HUES48 (cell line): ENCODE measurements around the gene PCK1.

Source experiments
- H3K27ac ChIP-seq: one replicate; pipeline ENCODE4 v1.7.0; 2013; ENCODE audit warnings: low read depth, low read length, inconsistent platforms
- H3K27me3 ChIP-seq: 2 replicates; pipeline ENCODE4 v1.6.1; 2013; ENCODE audit warnings: mild to moderate bottlenecking, low read length; ENCODE audit not compliant: control insufficient read depth, insufficient read depth
- H3K36me3 ChIP-seq: 2 replicates; pipeline ENCODE4 v1.6.1; 2013; ENCODE audit warnings: low read length; ENCODE audit not compliant: control insufficient read depth, insufficient read depth
- H3K4me1 ChIP-seq: 2 replicates; pipeline ENCODE4 v1.6.1; 2013; ENCODE audit warnings: mild to moderate bottlenecking, low read length; ENCODE audit not compliant: control insufficient read depth, insufficient read depth
- H3K4me3 ChIP-seq: 2 replicates; pipeline ENCODE4 v1.5.1; 2013; ENCODE audit warnings: mild to moderate bottlenecking, low read depth, low read length
- H3K9ac ChIP-seq: 2 replicates; pipeline ENCODE4 v1.6.1; 2013; ENCODE audit warnings: mild to moderate bottlenecking, low read depth, low read length, moderate library complexity
- H3K9me3 ChIP-seq: 2 replicates; pipeline ENCODE4 v1.6.1; 2013; ENCODE audit warnings: low read length; ENCODE audit not compliant: control insufficient read depth, insufficient read depth

PCK1 gene

GRCh38 chr20:57586370-57586793 is 25.5 kb downstream of the PCK1 start:
- H3K36me3 ChIP-seq = no peaks in the 10 kb centered on the region
- H3K9ac ChIP-seq = no peak overlapping the region
- H3K4me3 ChIP-seq = no peak overlapping the region
- no peaks in the 10 kb centered on the region for H3K9me3 ChIP-seq
- no peaks in the 10 kb centered on the region for H3K27me3 ChIP-seq
- no peaks in the 10 kb centered on the region for H3K4me1 ChIP-seq
- H3K27ac ChIP-seq = no peak overlapping the region

- H3K4me1 ChIP-seq = no peaks in the 10 kb centered on the region
- H3K9ac ChIP-seq = no peak overlapping the region
- H3K27me3 ChIP-seq = no peaks in the 10 kb centered on the region
- H3K27ac ChIP-seq = no peak overlapping the region
- no peak overlapping the region for H3K4me3 ChIP-seq
- H3K9me3 ChIP-seq = no peaks in the 10 kb centered on the region
- H3K36me3 ChIP-seq = no peaks in the 10 kb centered on the region
Measured at GRCh38 chr20:57586943-57587277, 26.0 kb downstream of the PCK1 start.

- Histone ChIP-seq H3K9me3 (no peaks in the 10 kb centered on the region), H3K4me1 (no peaks in the 10 kb centered on the region), H3K27me3 (no peaks in the 10 kb centered on the region), H3K4me3 (no peak overlapping the region), H3K27ac (no peak overlapping the region), H3K9ac (no peak overlapping the region), H3K36me3 (no peaks in the 10 kb centered on the region)
Measured at GRCh38 chr20:57587278-57587988, 26.5 kb downstream of the PCK1 start.

- H3K9me3 ChIP-seq = no peaks in the 10 kb centered on the region
- no peaks in the 10 kb centered on the region for H3K4me1 ChIP-seq
- H3K36me3 ChIP-seq = no peaks in the 10 kb centered on the region
- H3K4me3 ChIP-seq = no peak overlapping the region
- no peak overlapping the region for H3K27ac ChIP-seq
- H3K9ac ChIP-seq = no peak overlapping the region
- no peaks in the 10 kb centered on the region for H3K27me3 ChIP-seq
Measured at GRCh38 chr20:57587989-57588377, 27.1 kb downstream of the PCK1 start.

- Histone ChIP-seq H3K27me3 (no peaks in the 10 kb centered on the region), H3K9ac (no peak overlapping the region)
Measured at GRCh38 chr20:57588596-57588995, 27.7 kb downstream of the PCK1 start.

GRCh38 chr20:57589123-57589727 is 28.3 kb downstream of the PCK1 start:
- Histone ChIP-seq H3K9ac (no peak overlapping the region), H3K36me3 (no peaks in the 10 kb centered on the region), H3K9me3 (no peaks in the 10 kb centered on the region), H3K27ac (no peak overlapping the region), H3K4me1 (no peaks in the 10 kb centered on the region), H3K4me3 (no peak overlapping the region), H3K27me3 (no peaks in the 10 kb centered on the region)

More at GRCh38 chr20:57588596-57588995, 27.7 kb downstream of the PCK1 start:
- Histone ChIP-seq H3K36me3 (no peaks in the 10 kb centered on the region), H3K4me1 (no peaks in the 10 kb centered on the region), H3K9me3 (no peaks in the 10 kb centered on the region), H3K4me3 (no peak overlapping the region), H3K27ac (no peak overlapping the region)

- Histone ChIP-seq H3K9ac (no peak overlapping the region), H3K27me3 (no peaks in the 10 kb centered on the region), H3K4me3 (no peak overlapping the region), H3K27ac (no peak overlapping the region), H3K4me1 (no peaks in the 10 kb centered on the region), H3K9me3 (no peaks in the 10 kb centered on the region), H3K36me3 (no peaks in the 10 kb centered on the region)
Measured at GRCh38 chr20:57589728-57590484, 29.0 kb downstream of the PCK1 start.

GRCh38 chr20:57590485-57591288 is 29.8 kb downstream of the PCK1 start:
- Histone ChIP-seq H3K9me3 (no peaks in the 10 kb centered on the region), H3K4me3 (no peak overlapping the region), H3K9ac (no peak overlapping the region)

GRCh38 chr20:57591289-57592229 is 30.6 kb downstream of the PCK1 start:
- Histone ChIP-seq H3K27me3 (no peaks in the 10 kb centered on the region), H3K9me3 (no peaks in the 10 kb centered on the region), H3K9ac (no peak overlapping the region), H3K27ac (no peak overlapping the region), H3K4me3 (no peak overlapping the region), H3K4me1 (no peaks in the 10 kb centered on the region; the same call in 1 of the 2 replicates), H3K36me3 (no peaks in the 10 kb centered on the region)

More at GRCh38 chr20:57590485-57591288, 29.8 kb downstream of the PCK1 start:
- H3K27me3 ChIP-seq = no peaks in the 10 kb centered on the region
- no peaks in the 10 kb centered on the region for H3K36me3 ChIP-seq
- no peaks in the 10 kb centered on the region for H3K4me1 ChIP-seq
- no peak overlapping the region for H3K27ac ChIP-seq
